ENCODE results near the gene CEMIP.
A peak's percentile ranks its signal among the peaks of the same experiment; 100 is the strongest.
"Not testable (repeated sequence)": the region's sequence is repeated elsewhere in the genome, so short reads cannot be mapped to it uniquely, and the experiment has no call there.

Gene CEMIP

GRCh38 chr15:80763235-80763634 is 15.9 kb upstream of the CEMIP start:
- DNase-seq = not testable (repeated sequence)

- DNase-seq = no peak
Measured at GRCh38 chr15:80764535-80764934, 14.6 kb upstream of the CEMIP start.

GRCh38 chr15:80766275-80766674 is 12.9 kb upstream of the CEMIP start:
- DNase-seq = no peak

- no peak for DNase-seq
Measured at GRCh38 chr15:80768158-80768557, 11.0 kb upstream of the CEMIP start.

- no peak for DNase-seq
Measured at GRCh38 chr15:80769153-80769828, 9.9 kb upstream of the CEMIP start.

GRCh38 chr15:80769829-80770705 is 9.1 kb upstream of the CEMIP start:
- DNase-seq = no peak

- no peak for DNase-seq
Measured at GRCh38 chr15:80773122-80773551, 6.0 kb upstream of the CEMIP start.

- no peak for DNase-seq
Measured at GRCh38 chr15:80773792-80774352, 5.3 kb upstream of the CEMIP start.

GRCh38 chr15:80774486-80774885 is 4.7 kb upstream of the CEMIP start:
- no peak for DNase-seq

- DNase-seq = no peak
Measured at GRCh38 chr15:80775338-80775737, 3.8 kb upstream of the CEMIP start.

- peak; percentile 74 for DNase-seq
Measured at GRCh38 chr15:80776420-80777045, 2.6 kb upstream of the CEMIP start.

- DNase-seq = peak; percentile 94
Measured at GRCh38 chr15:80777137-80777536, 2.0 kb upstream of the CEMIP start.

GRCh38 chr15:80777826-80778620 is 1.1 kb upstream of the CEMIP start:
- DNase-seq = no peak

- DNase-seq = no peak
Measured at GRCh38 chr15:80778621-80778963, 578 bp upstream of the CEMIP start.

- DNase-seq = no peak
Measured at GRCh38 chr15:80779658-80780415, 667 bp downstream of the CEMIP start.

GRCh38 chr15:80780416-80781221 is 1.4 kb downstream of the CEMIP start:
- DNase-seq = peak; percentile 6

- no peak for DNase-seq
Measured at GRCh38 chr15:80783260-80783659, 4.1 kb downstream of the CEMIP start.

GRCh38 chr15:80785335-80785734 is 6.2 kb downstream of the CEMIP start:
- DNase-seq = no peak

GRCh38 chr15:80785811-80786354 is 6.7 kb downstream of the CEMIP start:
- DNase-seq = no peak

GRCh38 chr15:80787316-80787715 is 8.1 kb downstream of the CEMIP start:
- DNase-seq = no peak

- peak; percentile 17 for DNase-seq
Measured at GRCh38 chr15:80788536-80788935, 9.4 kb downstream of the CEMIP start.

All from inflammatory macrophage treated with lipopolysaccharide for 4 hours (primary cell).